Measurements from ENCODE around the gene RFPL2.

Gene RFPL2

DNA sequence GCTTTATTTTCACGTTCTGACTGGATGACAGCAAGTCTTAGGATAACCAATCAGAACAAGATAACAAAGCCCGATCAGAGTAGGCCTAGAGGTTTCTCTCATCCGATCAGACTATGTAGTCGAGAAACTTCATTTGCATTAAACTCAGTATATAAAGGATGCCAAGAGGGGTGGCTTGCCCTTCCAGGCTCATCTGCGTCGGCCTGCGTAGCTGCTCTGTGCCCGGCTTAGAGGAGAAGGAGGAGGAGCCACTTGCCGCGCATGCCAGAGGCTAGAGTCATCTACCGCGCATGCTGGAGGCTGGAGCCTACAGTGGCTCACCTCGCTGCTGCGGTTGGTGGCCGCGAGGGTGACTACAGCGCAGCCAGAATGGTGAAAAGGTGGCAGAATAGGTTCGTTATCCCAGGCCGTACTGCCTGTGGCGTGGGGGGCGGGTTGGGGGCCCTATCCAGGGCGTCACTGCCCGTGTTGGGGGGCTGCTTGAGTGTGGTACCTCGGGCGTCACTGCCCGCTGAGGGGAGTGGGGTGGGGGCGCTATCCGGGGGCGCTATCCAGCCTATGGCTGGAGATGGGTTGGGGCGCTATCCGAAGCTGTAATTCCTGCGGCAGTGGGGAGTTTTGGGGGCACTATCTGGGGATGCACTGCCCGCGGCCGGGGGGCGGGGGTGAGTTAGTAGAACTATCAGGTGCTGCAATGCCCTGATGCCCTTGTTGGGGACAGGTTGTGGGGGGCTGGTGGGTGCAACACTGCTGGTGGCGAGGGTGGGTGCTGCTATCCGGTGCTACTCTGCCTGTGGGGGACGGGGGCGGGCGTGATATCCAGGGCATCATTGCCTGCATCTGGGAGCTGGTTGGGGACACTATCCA is at the start of gene RFPL2:
RFPL2 (minus strand) TSS at position 218 of the 867 bp plus-strand sequence. CDS start 2,622 bp downstream, outside the sequence.
- no peak for FAIRE-seq

DNA sequence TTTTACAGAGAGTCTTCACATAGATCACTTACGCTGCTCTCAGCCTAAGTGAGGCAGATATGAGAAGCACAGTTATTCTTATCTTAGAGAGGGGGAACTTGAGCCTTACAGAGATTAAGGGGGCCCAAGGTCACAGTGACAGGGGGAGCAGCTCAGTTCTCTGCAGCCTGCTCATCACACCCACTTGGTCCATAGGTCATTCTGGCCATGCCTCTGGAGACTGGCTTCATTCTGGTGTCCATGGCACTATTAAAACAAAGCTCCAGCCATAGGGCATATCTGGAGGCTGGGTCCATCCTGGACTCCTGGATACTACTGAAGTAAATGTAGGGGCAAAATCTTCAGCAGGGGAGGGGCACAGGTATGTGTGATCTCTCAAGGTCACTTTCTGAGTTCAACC is 44.4 kb upstream of the RFPL2 start:
- FAIRE-seq: no peak

- FAIRE-seq: no peak
These were observed 43.4 kb upstream of the RFPL2 start for GRCh38 chr22:32248276-32248675.

DNA sequence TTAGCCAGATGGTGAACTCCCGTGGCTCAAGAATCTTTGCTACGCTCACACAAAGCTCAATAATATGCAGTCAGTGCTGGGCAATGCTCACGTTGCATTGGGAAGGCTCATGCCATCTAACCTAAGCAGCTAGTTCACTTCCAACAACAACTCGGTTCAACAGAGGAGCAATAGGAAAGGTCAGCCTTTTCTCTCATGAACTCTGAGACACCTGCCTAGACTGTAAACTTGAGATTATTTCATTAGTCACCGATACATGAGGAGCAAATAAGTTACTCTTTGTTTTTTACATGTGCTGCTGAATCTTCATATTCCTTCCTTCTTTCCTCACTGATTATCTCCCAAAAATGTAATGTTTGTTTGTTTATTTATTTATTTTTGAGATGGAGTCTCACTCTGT is 41.3 kb upstream of the RFPL2 start:
- no peak for FAIRE-seq

GRCh38 chr22:32245042-32245441 is 40.2 kb upstream of the RFPL2 start:
- no peak for FAIRE-seq

DNA sequence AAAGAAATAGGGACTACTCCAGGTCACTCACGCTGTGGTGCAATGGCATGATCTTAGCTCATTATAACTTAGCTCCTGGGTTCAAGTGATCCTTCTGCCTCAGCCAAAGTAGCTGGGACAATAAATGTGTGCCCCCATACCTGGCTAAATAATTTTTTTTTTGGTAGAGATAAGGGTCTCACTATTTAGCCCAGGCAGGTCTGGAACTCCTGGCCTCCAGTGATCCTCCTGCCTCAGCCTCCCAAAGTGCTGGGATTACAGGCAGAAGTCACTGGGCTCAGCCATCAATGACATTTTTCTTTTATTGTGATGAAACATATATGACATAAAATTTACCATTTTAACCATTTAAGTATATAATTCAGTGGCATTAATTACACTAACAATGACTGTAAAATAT is 39.7 kb upstream of the RFPL2 start:
- FAIRE-seq: no peak

DNA sequence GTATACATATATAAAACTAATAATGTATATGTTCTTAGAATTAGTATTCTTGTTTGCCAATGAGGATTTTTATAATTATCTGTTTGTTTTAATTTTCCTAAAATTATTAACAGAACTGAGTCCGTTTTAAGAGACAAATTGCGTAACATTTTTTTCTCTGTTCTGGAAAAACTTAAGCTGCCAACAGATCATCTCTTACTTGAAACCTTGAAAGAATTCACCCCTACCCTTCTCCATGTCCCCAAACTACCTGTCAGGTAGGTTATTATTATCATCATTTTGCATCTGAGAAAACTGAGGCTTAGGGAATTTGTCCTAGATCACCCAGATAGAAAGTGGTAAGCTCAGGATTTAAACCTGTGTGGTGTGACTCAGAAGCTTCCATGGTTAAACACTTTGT is 35.6 kb upstream of the RFPL2 start:
- FAIRE-seq: no peak

DNA sequence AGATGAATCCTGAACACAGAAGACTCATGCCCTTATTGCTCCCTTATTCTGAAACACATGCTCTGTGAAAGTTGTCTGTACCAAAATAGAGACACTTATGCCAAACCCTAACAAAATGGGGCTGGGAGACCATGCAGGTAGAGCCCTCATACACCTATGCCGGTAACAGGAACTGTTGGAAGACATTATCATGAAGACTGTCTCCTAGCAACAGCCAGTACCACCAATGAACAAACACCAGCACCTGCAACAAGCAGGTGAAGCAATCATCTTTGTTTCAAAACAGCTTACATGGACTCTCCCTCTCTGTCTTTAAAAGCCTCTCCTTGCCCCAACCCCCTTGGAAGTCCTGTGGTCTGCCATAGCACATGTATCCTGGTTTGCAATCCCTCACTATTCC is 33.0 kb upstream of the RFPL2 start:
- FAIRE-seq: no peak

DNA sequence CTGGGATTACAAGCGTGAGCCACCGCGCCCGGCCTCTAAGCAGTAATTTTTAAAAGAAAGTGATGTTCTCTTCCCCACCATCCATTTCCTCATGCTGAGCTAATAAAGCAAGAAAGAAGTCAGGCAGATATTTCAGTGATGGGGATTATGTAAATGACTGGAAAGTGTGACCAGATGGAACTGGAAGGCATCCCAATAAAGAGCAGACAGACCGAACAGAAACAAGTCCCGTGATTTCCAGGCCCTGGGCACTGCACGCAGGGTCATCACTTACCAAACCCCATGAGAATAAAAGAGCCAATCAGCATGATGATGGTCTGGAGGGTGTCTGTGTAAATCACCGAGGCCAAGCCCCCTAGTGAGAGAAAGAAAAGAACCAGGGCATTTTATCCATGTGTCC is 32.1 kb upstream of the RFPL2 start:
- no peak for FAIRE-seq

DNA sequence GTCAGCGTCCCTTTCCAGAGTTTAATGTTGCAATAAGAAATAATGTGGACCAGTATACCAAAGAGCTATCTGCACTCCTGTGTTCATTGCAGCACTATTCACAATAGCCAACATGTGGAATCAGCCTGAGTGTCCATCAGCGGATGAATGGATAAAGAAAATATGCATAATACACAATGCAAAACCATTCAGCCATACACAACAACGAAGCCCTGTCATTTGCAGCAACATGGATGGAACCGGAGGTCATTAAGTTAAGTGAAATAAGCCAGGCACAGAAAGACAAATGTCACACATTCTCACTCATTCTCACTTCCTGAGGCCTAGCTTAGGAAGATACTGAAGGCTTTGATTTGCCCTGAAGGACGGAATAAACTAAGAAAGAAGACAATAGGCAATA is 28.2 kb upstream of the RFPL2 start:
- no peak for FAIRE-seq

DNA sequence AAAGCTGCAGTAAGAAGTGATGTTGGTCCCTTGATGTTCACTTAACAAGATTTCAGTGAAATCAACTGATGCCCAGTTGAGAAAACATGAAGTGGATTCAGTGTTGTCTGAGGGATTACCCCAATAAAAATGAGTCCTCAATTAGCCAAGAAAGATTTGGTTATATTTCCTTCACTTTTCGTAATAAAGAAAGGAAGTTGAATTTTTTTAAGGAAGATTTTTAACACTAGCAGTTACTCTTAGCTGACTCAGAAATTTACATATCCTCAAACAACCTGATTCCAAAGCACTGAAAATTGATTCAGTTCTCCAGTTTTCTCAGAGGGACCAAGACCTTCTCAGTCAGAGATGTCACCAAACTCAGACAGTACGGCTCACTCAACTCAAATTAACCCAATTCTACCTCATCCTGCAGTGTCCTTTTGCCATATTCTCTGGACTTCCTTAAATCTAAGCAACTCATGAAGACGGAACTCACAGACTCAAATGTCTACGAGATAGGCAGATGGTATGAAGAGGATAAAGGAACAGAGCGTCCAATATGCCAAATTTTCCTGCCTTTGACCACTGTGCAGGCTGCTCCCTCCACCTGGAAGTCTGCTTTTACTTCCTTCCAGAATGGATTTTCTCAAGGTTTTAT is 27.4 kb upstream of the RFPL2 start:
- no peak for FAIRE-seq

DNA sequence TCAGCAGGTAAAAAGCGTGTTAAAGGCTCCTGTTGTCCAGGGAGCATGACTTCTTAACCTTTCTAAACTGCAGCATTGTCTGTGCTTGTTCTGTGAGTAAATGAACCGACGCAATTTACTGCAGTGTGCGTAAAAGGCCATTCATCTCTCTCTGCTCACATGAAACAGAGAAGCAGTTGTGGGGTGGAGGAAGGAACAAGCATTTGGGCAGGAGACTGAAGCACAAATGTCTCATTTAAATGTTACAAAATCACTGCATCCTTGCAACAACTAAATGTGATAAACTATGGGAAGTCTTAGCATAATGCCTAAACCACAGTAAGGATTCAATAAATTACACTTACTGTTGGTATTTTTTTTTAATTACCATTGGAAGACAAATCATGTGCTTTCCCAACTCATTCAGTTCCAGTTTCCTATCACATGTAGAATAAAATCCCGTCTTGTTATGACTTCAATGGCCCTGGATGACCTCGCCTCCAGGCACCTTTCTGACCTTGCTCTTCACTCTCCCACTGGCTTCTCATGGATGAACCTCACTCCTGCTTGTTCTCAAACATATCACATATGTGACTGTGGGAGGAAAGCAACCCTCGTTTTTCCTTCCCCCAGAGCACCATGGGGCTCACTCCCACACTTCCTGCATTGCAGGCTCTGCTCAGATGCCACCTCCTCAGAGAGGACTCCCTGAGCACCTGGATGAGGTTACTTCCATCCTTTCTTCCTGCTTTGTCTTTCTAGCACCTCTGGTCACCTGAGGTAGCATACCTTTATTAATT is 21.6 kb upstream of the RFPL2 start:
- FAIRE-seq: no peak

DNA sequence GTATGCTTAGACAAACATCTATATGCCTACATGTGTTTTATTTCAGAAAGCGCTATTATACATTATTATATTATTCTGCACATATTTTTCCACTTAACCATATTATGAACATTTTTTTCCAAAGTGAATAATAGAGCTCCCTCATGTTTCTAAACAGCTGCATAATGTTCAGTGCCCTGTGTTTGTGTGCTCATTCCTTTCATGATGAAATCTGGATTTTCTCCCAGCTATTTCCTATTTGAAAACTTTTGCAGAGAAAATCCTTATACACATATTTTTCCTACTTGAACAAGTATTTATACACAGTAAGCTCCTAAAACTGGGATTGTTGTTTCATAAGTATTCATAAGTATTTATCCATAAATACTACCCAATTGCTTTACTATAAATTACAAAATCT is 18.1 kb upstream of the RFPL2 start:
- no peak for FAIRE-seq

DNA sequence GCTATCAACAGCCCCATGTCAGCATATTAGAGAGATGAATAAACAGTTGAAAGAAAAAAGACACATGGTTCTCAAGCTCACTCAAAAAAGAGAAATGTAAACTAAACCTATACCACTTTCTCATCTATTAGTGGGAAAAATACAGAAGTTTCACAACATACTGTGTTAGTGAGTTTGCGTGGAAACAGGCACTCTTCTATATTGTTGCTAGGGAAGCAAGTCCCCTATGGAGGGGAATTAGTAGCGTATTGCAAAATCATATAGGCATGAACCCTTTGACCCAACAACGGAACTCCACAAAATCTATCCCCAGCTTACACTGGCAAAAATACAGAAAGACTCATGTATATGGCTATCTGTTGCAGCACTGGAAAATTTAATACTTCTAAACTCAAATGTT is 14.2 kb upstream of the RFPL2 start:
- FAIRE-seq: no peak

GRCh38 chr22:32218470-32218869 is 13.6 kb upstream of the RFPL2 start:
- no peak for FAIRE-seq

DNA sequence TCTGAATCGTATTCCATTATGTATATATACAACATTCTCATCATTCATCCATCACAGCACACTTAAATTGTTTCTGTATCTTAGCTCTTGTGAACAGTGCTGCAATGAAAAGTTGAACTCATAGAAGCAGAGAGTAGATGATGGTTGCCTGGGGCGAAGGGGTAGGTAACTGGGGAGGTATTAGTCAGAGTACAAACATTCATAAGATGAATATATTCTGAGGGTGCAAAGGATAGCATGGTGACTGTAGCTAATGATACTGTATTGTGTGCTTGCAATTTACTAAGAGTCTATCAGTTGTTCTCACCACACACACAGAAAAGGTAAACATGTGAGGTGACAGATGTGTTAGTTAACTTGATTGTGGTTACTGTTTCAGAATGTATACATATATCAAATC is 12.6 kb upstream of the RFPL2 start:
- no peak for FAIRE-seq

- FAIRE-seq: no peak
These were observed 12.0 kb upstream of the RFPL2 start for GRCh38 chr22:32216911-32217310.

- FAIRE-seq: no peak
These were observed 6.1 kb upstream of the RFPL2 start for GRCh38 chr22:32211011-32211410.

GRCh38 chr22:32208681-32209080 is 3.8 kb upstream of the RFPL2 start:
- no peak for FAIRE-seq

- no peak for FAIRE-seq
These were observed 3.2 kb upstream of the RFPL2 start for GRCh38 chr22:32207971-32208480.

DNA sequence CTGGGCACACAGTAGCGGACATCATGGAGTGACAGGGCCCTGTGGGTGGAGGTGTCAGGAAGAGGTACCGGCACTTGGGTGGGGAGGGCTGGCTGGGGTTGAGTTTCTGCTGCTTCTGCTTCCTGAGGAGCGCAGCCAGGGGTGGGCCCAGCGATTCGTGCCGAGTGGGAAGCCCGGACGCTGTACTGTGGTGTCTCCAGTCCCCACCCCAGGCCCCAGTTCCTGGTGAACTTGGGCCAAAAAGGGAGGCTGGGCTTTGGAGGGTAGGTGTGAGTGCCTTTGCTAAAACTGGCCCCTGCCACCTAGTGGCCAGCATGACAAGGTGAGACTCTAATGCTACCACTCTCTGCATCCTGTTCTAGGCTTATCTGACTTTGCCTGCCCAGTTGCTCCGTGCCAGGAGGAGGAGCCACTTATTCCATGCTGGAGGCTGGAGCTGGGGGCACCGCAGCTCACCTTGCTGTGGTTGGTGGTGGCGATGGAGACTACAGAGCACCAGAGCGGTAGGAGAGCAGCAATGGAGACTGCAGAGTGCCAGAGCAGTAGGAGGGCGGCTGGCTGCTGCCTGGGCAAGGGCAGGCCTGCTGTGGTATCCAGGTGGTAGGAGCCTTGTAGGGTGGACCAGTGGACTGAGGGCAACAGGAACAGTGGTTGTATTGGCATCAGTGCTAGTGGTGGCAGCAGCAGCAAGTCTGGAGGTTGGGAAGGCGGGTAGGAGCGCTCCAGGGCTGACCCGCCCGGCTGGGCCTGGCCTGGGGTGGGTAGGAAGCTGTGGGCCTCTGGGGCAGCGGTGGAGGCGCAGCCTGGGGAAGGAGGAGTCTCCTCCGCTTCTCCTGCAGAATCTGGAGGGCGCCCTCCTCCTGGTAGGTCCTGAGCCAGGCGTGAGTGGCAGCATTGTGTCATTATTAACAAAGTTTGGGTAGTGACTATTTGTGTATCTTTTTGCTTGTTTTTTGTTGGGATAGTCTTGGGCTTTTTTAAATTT is 2.2 kb upstream of the RFPL2 start:
- no peak for FAIRE-seq
